ENCODE data around the gene PPP6R3.

PPP6R3 gene, protein sequence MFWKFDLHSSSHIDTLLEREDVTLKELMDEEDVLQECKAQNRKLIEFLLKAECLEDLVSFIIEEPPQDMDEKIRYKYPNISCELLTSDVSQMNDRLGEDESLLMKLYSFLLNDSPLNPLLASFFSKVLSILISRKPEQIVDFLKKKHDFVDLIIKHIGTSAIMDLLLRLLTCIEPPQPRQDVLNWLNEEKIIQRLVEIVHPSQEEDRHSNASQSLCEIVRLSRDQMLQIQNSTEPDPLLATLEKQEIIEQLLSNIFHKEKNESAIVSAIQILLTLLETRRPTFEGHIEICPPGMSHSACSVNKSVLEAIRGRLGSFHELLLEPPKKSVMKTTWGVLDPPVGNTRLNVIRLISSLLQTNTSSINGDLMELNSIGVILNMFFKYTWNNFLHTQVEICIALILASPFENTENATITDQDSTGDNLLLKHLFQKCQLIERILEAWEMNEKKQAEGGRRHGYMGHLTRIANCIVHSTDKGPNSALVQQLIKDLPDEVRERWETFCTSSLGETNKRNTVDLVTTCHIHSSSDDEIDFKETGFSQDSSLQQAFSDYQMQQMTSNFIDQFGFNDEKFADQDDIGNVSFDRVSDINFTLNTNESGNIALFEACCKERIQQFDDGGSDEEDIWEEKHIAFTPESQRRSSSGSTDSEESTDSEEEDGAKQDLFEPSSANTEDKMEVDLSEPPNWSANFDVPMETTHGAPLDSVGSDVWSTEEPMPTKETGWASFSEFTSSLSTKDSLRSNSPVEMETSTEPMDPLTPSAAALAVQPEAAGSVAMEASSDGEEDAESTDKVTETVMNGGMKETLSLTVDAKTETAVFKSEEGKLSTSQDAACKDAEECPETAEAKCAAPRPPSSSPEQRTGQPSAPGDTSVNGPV

GRCh38 chr11:68460741-68461574 lies at the start of gene PPP6R3:
PPP6R3 (plus strand) TSS chr11:68460752; CDS start chr11:68537665, 76,913 bp downstream.
- in situ Hi-C loops (cut with MboI; ENCODE audit: low sequenced_read_pairs): no loop called here

- in situ Hi-C loops (cut with MboI; ENCODE audit: low sequenced_read_pairs): no loop called here
Measured at GRCh38 chr11:68411501-68411991, 49.0 kb upstream of the PPP6R3 start.

DNA sequence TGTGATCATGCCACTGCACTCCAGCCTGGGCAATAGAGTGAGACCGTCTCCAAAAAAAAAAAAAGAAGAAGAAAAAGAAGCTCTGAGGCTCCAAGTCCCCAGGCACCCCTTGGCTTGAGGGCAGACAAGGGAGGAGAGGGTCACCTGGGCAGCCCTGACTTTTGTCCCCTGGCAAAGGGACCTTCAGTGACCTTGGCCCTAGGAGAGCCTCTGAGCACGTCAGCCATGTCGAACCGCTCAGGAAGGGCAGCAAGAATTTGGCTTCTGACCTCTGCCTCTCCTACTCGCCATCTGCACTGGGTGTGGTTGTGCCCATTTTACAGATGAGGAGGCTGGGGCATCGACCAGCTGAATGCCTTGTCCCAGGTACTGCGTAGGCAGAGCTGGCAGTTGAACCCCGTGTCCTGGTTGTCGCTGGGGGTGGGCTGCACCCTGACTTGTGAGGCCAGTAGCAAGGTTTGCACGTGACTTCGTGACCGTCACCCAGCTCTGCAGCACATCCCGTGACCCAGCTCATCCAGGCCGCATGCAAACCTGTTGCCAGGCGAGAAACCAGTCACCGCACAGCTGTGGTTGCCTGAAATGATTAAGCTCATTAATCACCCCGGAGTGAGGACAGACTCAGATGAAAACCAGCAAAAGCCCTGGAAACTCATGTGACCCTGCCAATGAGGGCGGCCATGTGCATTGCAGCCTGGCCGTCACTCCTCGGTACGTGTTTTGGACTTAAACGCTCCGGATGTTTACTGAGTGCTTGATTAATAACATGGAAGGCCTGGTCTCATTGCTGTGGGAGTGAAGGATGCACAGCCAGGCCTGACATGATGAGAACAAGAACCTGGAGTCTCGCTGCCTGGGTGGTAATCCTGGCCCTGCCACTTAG lies 47.7 kb upstream of the PPP6R3 start:
- in situ Hi-C loops (cut with MboI; ENCODE audit: low sequenced_read_pairs): no loop called here

DNA sequence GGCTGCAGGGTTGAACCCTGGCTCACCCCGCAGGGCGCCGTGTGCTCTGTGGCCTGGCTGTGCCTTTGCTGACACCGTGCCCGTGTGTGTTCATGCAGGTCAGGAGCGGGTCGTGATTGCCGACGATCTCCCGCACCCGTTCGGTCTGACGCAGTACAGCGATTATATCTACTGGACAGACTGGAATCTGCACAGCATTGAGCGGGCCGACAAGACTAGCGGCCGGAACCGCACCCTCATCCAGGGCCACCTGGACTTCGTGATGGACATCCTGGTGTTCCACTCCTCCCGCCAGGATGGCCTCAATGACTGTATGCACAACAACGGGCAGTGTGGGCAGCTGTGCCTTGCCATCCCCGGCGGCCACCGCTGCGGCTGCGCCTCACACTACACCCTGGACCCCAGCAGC lies 47.0 kb upstream of the PPP6R3 start:
- in situ Hi-C loops (cut with MboI; ENCODE audit: low sequenced_read_pairs): no loop called here

DNA sequence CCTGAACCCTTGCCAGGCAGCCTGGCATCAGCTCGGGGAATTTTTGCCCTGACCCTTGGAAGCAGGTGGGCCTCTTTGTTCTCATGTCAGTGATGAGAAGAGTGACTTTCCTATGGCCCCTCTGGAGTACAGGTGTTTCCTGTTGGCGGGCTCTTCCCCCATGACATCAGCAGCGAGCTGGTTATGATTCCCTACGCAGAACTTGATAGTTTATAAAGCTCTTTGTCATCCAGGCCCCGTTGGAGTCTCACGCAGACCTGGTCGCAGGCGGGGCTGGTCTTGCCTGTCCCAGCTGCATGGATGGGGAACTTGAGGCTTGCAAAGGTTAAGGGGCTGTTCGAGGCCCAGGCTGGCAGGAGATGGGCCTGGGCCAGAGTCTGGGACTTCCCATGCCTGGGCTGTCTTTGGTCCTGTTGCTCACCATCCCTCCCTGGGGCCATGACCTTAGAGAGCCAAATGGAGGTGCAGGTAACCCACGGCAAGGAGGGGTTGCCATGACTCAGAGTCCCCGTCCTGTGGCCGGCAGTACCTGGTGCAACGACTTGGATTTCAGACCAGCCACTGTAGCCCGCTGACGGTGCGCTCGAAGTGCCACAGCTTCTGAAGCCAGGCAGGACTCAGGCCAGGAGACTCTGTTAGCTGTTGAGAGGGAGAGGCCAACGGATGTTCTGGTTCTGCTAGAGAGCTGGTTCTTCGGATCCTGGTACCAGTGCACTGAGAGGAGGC lies 45.9 kb upstream of the PPP6R3 start:
- in situ Hi-C loops (cut with MboI; ENCODE audit: low sequenced_read_pairs): no loop called here

DNA sequence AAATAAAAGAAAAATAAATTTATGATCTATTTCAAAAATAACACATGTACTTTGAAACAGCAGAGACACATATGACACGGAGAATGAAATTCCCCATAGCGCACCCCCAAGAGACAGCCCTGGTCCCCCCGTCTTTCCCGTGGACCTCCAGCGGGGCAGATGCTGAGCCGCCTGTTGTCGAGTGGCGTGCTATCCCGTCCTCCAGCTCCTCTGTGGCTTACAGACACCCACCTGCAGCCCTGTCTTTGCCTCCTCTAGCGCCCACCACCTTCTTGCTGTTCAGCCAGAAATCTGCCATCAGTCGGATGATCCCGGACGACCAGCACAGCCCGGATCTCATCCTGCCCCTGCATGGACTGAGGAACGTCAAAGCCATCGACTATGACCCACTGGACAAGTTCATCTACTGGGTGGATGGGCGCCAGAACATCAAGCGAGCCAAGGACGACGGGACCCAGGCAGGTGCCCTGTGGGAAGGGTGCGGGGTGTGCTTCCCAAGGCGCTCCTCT lies 44.4 kb upstream of the PPP6R3 start:
- in situ Hi-C loops (cut with MboI; ENCODE audit: low sequenced_read_pairs): no loop called here

GRCh38 chr11:68418648-68419047 lies 41.9 kb upstream of the PPP6R3 start:
- in situ Hi-C loops (cut with MboI; ENCODE audit: low sequenced_read_pairs): no loop called here

DNA sequence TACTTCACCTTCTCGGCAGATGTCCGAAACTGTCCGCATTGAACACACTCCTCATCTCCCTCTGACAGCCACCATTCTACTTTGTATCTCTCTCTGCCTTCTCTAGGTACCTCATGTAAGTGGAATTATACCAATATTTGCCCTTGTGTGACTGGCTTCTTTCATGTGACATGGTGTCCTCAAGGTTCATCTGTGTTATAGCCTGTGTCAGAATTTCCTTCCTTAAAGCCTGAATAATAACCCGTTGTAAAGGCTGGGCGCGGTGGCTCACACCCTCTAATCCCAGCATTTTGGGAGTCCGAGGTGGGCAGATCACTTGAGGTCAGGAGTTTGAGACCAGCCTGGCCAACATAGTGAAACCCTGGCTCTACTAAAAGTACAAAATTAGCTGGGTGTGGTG lies 40.4 kb upstream of the PPP6R3 start:
- in situ Hi-C loops (cut with MboI; ENCODE audit: low sequenced_read_pairs): no loop called here

GRCh38 chr11:68423481-68423880 lies 37.1 kb upstream of the PPP6R3 start:
- in situ Hi-C loops (cut with MboI; ENCODE audit: low sequenced_read_pairs): no loop called here

GRCh38 chr11:68424101-68424632 lies 36.4 kb upstream of the PPP6R3 start:
- in situ Hi-C loops (cut with MboI; ENCODE audit: low sequenced_read_pairs): no loop called here

DNA sequence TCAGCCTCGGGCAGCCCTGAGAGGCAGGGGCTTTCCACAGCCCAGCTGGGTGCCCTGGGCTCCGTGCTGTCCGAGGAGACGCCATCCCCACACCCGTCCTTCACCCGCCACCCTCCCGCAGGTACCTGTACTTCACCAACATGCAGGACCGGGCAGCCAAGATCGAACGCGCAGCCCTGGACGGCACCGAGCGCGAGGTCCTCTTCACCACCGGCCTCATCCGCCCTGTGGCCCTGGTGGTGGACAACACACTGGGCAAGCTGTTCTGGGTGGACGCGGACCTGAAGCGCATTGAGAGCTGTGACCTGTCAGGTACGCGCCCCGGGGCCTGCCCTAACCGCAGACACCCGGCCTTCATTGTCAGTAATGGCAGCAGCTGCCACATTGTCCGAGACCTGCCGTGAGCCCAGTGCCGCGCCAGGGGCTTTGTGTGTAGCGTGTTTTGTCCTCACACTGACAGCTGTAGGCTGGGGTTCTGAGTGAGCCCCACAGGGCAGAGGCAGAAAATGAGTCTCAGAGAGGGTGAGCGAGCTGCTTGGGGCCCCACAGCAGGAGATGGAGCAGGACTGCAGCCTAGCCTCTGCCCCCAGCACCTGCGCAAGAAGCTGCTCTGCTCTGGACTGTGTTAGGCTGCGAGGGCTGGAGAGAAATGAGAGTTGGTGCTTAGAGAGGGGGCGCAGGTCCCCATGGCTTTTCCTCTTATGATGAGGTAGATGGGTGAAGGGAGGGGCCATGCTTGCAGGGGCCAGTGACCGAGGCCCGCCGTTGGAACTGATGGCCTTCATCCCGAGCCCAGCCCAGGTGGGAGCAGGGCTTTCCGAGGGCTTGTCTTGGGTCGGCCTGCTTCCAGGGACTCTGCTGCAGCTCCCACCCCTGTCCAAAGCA lies 35.3 kb upstream of the PPP6R3 start:
- in situ Hi-C loops (cut with MboI; ENCODE audit: low sequenced_read_pairs): no loop called here

- in situ Hi-C loops (cut with MboI; ENCODE audit: low sequenced_read_pairs): no loop called here
Measured at GRCh38 chr11:68425866-68426380, 34.6 kb upstream of the PPP6R3 start.

DNA sequence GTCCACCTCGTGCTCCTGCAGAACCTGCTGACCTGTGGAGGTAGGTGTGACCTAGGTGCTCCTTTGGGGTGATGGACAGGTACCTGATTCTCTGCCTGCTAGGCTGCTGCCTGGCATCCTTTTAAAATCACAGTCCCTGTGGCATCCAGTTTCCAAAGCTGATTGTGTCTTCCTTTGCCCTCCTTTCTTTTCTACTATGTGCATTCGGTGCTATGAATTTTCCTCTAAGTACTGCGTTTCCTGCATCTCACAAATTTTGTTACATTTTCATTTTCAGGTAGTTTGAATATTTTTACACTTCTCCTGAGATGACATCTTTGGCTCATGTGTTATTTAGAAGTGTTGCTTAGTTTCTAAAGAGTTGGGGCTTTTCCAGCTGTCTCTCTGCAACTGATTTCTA lies 30.9 kb upstream of the PPP6R3 start:
- in situ Hi-C loops (cut with MboI; ENCODE audit: low sequenced_read_pairs): no loop called here

DNA sequence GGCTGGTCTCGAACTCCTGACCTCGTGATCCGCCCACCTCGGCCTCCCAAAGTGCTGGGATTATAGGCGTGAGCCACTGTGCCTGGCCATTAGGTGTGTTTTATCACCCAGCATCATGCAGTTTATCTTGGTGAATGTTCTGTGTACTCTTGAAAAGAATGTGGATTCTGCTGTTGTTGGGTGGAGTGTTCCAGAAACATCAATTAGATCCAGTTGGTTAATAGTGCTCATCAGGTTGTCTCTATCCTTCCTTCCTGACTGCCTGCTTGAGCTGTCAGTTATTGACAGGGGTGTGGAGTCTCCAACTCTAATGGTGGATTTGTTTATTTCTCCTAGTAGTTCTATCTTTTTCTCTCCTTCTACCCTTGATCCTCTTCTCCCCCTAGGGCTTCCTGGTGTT lies 30.2 kb upstream of the PPP6R3 start:
- in situ Hi-C loops (cut with MboI; ENCODE audit: low sequenced_read_pairs): no loop called here

DNA sequence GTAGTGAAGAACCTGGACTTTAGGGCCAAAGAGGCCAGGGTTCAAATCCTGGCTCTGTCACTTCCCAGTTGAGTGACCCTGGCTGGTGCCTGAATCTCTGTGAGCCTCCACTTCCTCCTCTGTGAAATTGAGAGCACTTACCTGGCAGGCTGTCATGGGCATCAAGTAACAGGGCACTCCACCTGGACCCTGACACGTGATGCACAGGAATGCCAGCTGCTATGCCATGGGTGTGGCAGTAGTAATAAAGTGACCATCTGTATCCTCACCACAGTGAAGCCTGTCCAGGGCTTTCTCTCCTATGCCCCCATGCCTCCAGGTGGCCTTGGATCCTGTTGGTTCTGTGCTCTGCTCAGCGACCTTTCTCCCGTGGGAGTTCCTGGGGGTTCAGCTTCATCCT lies 29.8 kb upstream of the PPP6R3 start:
- in situ Hi-C loops (cut with MboI; ENCODE audit: low sequenced_read_pairs): no loop called here

DNA sequence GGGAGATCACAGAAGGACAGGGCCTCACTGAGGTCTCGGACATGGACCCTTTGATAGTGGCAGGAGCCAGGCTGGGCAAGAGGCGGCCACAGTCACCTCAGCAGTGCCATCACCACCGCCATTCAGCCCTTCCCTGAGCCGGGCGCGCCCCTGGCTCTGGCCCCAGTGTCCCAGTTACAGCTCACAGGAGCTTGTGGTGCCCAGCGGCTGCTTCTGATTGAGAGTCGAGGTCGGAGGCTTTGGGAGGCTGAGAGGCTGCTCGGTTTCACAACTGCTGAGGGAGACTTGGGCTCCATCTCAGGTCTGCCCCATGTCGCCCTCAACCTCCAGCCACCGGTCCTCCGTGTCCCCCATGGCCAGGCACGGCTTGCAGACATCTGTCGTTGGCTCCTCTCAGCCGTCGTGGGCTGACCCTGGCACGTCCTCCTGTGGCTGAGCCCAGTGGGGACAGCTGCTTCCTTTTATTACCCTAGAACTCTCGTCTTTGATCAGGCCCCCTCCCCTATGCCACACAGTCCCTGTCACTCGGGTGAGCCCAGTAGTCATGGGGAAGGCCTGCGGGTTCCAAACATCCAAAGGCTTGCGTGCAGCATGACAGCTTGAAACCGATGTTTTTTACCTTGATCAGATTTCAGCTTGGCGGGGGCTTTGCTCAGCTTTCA lies 28.4 kb upstream of the PPP6R3 start:
- in situ Hi-C loops (cut with MboI; ENCODE audit: low sequenced_read_pairs): no loop called here

DNA sequence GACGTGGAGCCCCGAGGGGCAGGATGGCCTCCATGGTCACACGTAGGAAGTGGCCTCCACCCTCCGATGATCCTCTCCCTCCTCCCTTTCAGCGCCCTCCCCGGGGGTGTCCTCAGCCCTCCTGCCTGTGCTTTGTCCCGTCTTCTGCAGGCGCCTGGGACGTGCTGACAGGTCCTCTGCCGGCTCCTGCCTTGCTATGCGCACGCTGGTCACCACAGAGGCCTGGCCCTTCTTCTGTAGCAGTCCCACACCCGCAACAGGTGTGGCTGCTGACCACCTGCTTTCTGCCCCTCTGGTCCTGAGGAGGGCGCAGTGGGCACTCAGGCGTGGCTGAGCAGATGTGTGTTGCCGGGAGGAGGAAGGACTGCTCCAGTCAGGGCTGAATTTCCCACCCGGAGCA lies 27.7 kb upstream of the PPP6R3 start:
- in situ Hi-C loops (cut with MboI; ENCODE audit: low sequenced_read_pairs): no loop called here

All from HL-60/S4 treated with phorbol 12-myristate 13-acetate at 8.2 ng/mL for 4 days and 3 days (cell line).